Right kidney (tissue), 1 donor: ENCODE results near the gene INPP5E.

ENCODE experiments used
- DNase-seq: peaks from one replicate; pipeline ENCODE4 v3.0.0-alpha.2; 2016

INPP5E gene

GRCh38 chr9:136404801-136405136 lies 34.9 kb downstream of the INPP5E start:
- no peak for DNase-seq

GRCh38 chr9:136403915-136404800 lies 35.5 kb downstream of the INPP5E start:
- DNase-seq = no peak

GRCh38 chr9:136403538-136403914 lies 36.1 kb downstream of the INPP5E start:
- no peak for DNase-seq

GRCh38 chr9:136402067-136402466 lies 37.6 kb downstream of the INPP5E start:
- DNase-seq = no peak

GRCh38 chr9:136401173-136401922 lies 38.3 kb downstream of the INPP5E start:
- DNase-seq = no peak

- peak; percentile 88 for DNase-seq
Observed at GRCh38 chr9:136400038-136400834, 39.4 kb downstream of the INPP5E start, which contains the start of gene SNAPC4. Gene SNAPC4 (minus strand): TSS chr9:136400170. CDS start chr9:136398428, 1,742 bp downstream.

GRCh38 chr9:136399176-136400037 lies 40.2 kb downstream of the INPP5E start:
- peak; percentile 44 for DNase-seq

- no peak for DNase-seq
Observed at GRCh38 chr9:136398286-136398685, 41.4 kb downstream of the INPP5E start.

- DNase-seq = no peak
Observed at GRCh38 chr9:136397643-136398042, 42.0 kb downstream of the INPP5E start.

- DNase-seq = no peak
Observed at GRCh38 chr9:136396219-136396515, 43.5 kb downstream of the INPP5E start.

GRCh38 chr9:136395345-136396218 lies 44.1 kb downstream of the INPP5E start:
- no peak for DNase-seq

- no peak for DNase-seq
Observed at GRCh38 chr9:136395020-136395340, 44.7 kb downstream of the INPP5E start.

- DNase-seq = no peak
Observed at GRCh38 chr9:136394312-136395019, 45.2 kb downstream of the INPP5E start.

- no peak for DNase-seq
Observed at GRCh38 chr9:136393531-136393930, 46.1 kb downstream of the INPP5E start.

GRCh38 chr9:136392538-136393449 lies 46.9 kb downstream of the INPP5E start:
- DNase-seq = no peak

- no peak for DNase-seq
Observed at GRCh38 chr9:136391737-136392537, 47.7 kb downstream of the INPP5E start.

- DNase-seq = no peak
Observed at GRCh38 chr9:136389396-136389795, 50.2 kb downstream of the INPP5E start.

- DNase-seq = no peak
Observed at GRCh38 chr9:136387217-136387616, 52.4 kb downstream of the INPP5E start.
